Measurements from ENCODE around the gene TTLL7. TPM values are rescaled to one million over a fixed set of nuclear protein-coding genes. Genes with fewer than 3 reads are reported as not detected.
"Not testable (repeated sequence)": the region's sequence is repeated elsewhere in the genome, so short reads cannot be mapped to it uniquely, and the experiment has no call there.

TTLL7 gene
- total RNA-seq, 6 experiments from 2014 or later: 0.92 to 7.2 (median 3.9) TPM

GRCh38 chr1:83919872-83920271 is 79.1 kb downstream of the TTLL7 start:
- ATAC-seq (no peak), DNase-seq (no peak)
- intact Hi-C loops (cut with DNase I): no loop called here
- 83% methylated on average over 1 of the region's 1 CpG for WGBS (ENCODE audit: insufficient coverage, low coverage, low lambda C conversion rate, missing lambda C conversion rate)
- no peaks in the 10 kb centered on the region for H3K4me1 ChIP-seq
- no peaks in the 10 kb centered on the region for H3K27me3 ChIP-seq
- H3K9me3 ChIP-seq: no peaks in the 10 kb centered on the region
- TF ChIP-seq CTCF (IDR thresholded peaks at IDR 0.05): no peak
- H3K4me3 ChIP-seq: no peak overlapping the region
- H3K36me3 ChIP-seq: no peaks in the 10 kb centered on the region
- no peak overlapping the region for H3K27ac ChIP-seq

- no peak overlapping the region for H3K27ac ChIP-seq
- intact Hi-C loops (cut with DNase I): no loop called here
- no peaks in the 10 kb centered on the region for H3K27me3 ChIP-seq
- no peaks in the 10 kb centered on the region for H3K4me1 ChIP-seq
- TF ChIP-seq CTCF (IDR thresholded peaks at IDR 0.05): no peak
- no peak for TF ChIP-seq POLR2A (IDR thresholded peaks at IDR 0.05)
- no peaks in the 10 kb centered on the region for H3K9me3 ChIP-seq
- DNase-seq (no peak), ATAC-seq (no peak)
- no peak overlapping the region for H3K4me3 ChIP-seq
- 50% methylated on average over 2 of the region's 2 CpGs for WGBS (ENCODE audit: insufficient coverage, low coverage, low lambda C conversion rate, missing lambda C conversion rate)
- H3K36me3 ChIP-seq: no peaks in the 10 kb centered on the region
These were observed 80.1 kb downstream of the TTLL7 start for GRCh38 chr1:83918688-83919285.

DNA sequence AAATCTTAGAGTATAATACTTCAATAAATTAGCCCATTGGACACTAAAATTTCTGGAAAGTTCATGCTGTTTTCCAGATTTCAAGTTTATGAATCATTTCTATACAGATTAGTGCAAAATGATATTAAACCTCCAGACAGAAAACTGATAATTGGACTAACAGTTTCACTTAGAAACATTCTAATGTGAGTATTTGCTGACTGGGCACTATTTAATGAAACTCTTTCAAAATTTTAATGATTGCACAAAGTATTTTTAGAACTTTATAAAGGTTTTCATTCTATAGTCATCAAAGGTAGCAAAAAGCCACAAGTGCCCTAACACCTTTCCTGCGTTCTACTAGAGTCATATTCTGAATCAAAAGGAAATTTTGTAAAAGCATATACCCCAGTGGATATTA is 81.0 kb downstream of the TTLL7 start:
- Histone ChIP-seq H3K9me3 (no peaks in the 10 kb centered on the region), H3K27ac (no peak overlapping the region), H3K36me3 (no peaks in the 10 kb centered on the region), H3K27me3 (no peaks in the 10 kb centered on the region), H3K4me3 (no peak overlapping the region), H3K4me1 (no peaks in the 10 kb centered on the region)
- TF ChIP-seq CTCF (IDR thresholded peaks at IDR 0.05) (no peak), POLR2A (IDR thresholded peaks at IDR 0.05) (no peak)
- no peak for ATAC-seq
- 94% methylated on average over 1 of the region's 1 CpG for whole genome bisulfite sequencing (ENCODE audit: insufficient coverage, low coverage, low lambda C conversion rate, missing lambda C conversion rate)
- DNase-seq: no peak
- intact Hi-C loops (cut with DNase I): no loop called here

- H3K36me3 ChIP-seq; H3K27ac ChIP-seq; H3K4me3 ChIP-seq; H3K27me3 ChIP-seq; H3K4me1 ChIP-seq; DNase-seq; intact Hi-C loops (cut with DNase I); H3K9me3 ChIP-seq; ATAC-seq: not testable (repeated sequence)
- 100% methylated on average over 1 of the region's 1 CpG for WGBS (ENCODE audit: insufficient coverage, low coverage, low lambda C conversion rate, missing lambda C conversion rate)
These were observed 82.8 kb downstream of the TTLL7 start for GRCh38 chr1:83916094-83916493.

GRCh38 chr1:83912876-83913275 is 86.1 kb downstream of the TTLL7 start:
- no peaks in the 10 kb centered on the region for H3K27me3 ChIP-seq
- no peak overlapping the region for H3K4me3 ChIP-seq
- 48% methylated on average over 2 of the region's 2 CpGs for WGBS (ENCODE audit: insufficient coverage, low coverage, low lambda C conversion rate, missing lambda C conversion rate)
- H3K27ac ChIP-seq: no peak overlapping the region
- no peaks in the 10 kb centered on the region for H3K9me3 ChIP-seq
- intact Hi-C loops (cut with DNase I): no loop called here
- no peak for TF ChIP-seq POLR2A (IDR thresholded peaks at IDR 0.05)
- no peak for TF ChIP-seq CTCF (IDR thresholded peaks at IDR 0.05)
- no peak for DNase-seq
- ATAC-seq: no peak
- H3K4me1 ChIP-seq: no peaks in the 10 kb centered on the region
- H3K36me3 ChIP-seq: no peaks in the 10 kb centered on the region
